Body of pancreas (tissue), 4 donors: Measurements from ENCODE around the gene MAP3K5.

Experiments
- POLR2A ChIP-seq, 3 donors: fragments of 450-650 bp; IDR thresholded peaks; one replicate each; pipeline ENCODE4 v1.6.1; 2016; ENCODE audit warnings: antibody characterized with exemption in 3 of 3, mild to moderate bottlenecking in 2 of 3
- TF ChIP-seq, protein P1 (sequence below), 7 experiments: fragments of 450-650 bp in 4 of 7; fragments of 200-600 bp in 3 of 7; sonication (generic) in 3 of 7; IDR thresholded peaks; one replicate each; pipeline ENCODE4 v1.5.1; 2016 to 2019; ENCODE audit warnings: antibody characterized with exemption in 7 of 7

DNA sequence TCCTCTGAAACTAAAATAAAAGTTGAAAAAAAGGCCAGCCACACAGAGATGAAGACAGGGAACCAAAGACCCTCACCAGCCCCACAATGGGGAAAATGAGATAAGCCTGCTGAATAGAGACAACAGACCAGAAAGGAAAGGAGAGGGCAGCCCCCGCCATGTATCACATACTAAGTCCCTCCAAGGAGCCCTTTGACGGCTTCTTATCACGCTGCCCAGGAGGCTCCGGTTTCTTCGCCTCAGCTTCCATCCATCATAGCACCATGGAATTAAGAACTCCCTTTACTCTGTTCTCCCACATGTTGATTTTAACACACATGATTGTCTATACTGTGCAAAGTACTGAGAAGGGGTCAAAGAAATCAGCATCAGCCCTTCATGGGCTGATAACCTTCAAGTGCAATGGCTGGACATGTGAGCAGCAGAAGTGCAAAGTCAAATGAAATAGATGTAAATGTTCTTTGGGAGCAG, 54.9 kb downstream of the MAP3K5 start:
- TF ChIP-seq POLR2A (IDR thresholded peaks at IDR 0.05) = no peak
- TF ChIP-seq, protein P1, sequence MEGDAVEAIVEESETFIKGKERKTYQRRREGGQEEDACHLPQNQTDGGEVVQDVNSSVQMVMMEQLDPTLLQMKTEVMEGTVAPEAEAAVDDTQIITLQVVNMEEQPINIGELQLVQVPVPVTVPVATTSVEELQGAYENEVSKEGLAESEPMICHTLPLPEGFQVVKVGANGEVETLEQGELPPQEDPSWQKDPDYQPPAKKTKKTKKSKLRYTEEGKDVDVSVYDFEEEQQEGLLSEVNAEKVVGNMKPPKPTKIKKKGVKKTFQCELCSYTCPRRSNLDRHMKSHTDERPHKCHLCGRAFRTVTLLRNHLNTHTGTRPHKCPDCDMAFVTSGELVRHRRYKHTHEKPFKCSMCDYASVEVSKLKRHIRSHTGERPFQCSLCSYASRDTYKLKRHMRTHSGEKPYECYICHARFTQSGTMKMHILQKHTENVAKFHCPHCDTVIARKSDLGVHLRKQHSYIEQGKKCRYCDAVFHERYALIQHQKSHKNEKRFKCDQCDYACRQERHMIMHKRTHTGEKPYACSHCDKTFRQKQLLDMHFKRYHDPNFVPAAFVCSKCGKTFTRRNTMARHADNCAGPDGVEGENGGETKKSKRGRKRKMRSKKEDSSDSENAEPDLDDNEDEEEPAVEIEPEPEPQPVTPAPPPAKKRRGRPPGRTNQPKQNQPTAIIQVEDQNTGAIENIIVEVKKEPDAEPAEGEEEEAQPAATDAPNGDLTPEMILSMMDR (IDR thresholded peaks at IDR 0.05) = no peak
